MCF 10A (cell line): ENCODE measurements around the gene AGBL4. TPM values are rescaled to one million over a fixed set of nuclear protein-coding genes. Genes with fewer than 3 reads are reported as not detected.

Source experiments
- BruUV-seq: library from RNA; stranded (reverse); fragments of 400-500 nt; replicated peaks from 2 replicates; lab custom pipeline; 2021; lab: Mats Ljungman, UMichigan
- CTCF ChIA-PET: fragments of 300-600 bp; sonication (Branson Sonifier 250); formaldehyde crosslinking; extraction: SDS; loops from one replicate; lab custom pipeline; 2021; ENCODE audit warnings: antibody characterized with exemption, inconsistent platforms; lab: Yijun Ruan, JAX
- POLR2A ChIA-PET: fragments of 300-600, 350-650 bp; sonication (Branson Sonifier 250); formaldehyde crosslinking; extraction: SDS; loops from one replicate; lab custom pipeline; 2020; ENCODE audit warnings: antibody characterized with exemption, inconsistent platforms; lab: Yijun Ruan, JAX
- DNase-seq: peaks from one replicate; pipeline ENCODE4 v3.0.0-alpha.2; 2018; ENCODE audit not compliant: unreplicated experiment
- H3K27ac Mint-ChIP-seq: one replicate; pipeline ENCODE4 v1.8.0; 2022; ENCODE audit warnings: mild to moderate bottlenecking, low read depth, mixed read lengths; ENCODE audit not compliant: unreplicated experiment
- H3K27me3 Mint-ChIP-seq: one replicate; pipeline ENCODE4 v1.8.0; 2022; ENCODE audit warnings: mixed read lengths; ENCODE audit not compliant: insufficient read depth, unreplicated experiment
- H3K36me3 Mint-ChIP-seq: one replicate; pipeline ENCODE4 v1.8.0; 2022; ENCODE audit warnings: mild to moderate bottlenecking, moderate library complexity, mixed read lengths; ENCODE audit not compliant: insufficient read depth, unreplicated experiment
- H3K4me1 Mint-ChIP-seq: one replicate; pipeline ENCODE4 v1.8.0; 2022; ENCODE audit warnings: mixed read lengths; ENCODE audit not compliant: insufficient read depth, unreplicated experiment
- H3K4me3 Mint-ChIP-seq: one replicate; pipeline ENCODE4 v1.8.0; 2022; ENCODE audit warnings: mild to moderate bottlenecking, moderate library complexity, mixed read lengths; ENCODE audit not compliant: unreplicated experiment
- H3K9me3 Mint-ChIP-seq: one replicate; pipeline ENCODE4 v1.8.0; 2022; ENCODE audit warnings: mixed read lengths; ENCODE audit not compliant: unreplicated experiment
- intact Hi-C: fragments of 100-400 bp; cut with micrococcal nuclease; formaldehyde crosslinking; loops from 2 replicates; pipeline ENCODE4 v1.14.1; 2022
- total RNA-seq: library from RNA; stranded (reverse); gene quantifications from 2 replicates; pipeline ENCODE4 v1.2.3, GENCODE V29; 2022
- TF ChIP-seq, protein P1 (sequence below): fragments of 200-600 bp; IDR thresholded peaks from one replicate; pipeline ENCODE4 v1.8.0; 2022; ENCODE audit warnings: antibody characterized with exemption, mild to moderate bottlenecking; ENCODE audit not compliant: unreplicated experiment

The AGBL4 gene
- total RNA-seq, 1 experiment from 2014 or later = not detected

DNA sequence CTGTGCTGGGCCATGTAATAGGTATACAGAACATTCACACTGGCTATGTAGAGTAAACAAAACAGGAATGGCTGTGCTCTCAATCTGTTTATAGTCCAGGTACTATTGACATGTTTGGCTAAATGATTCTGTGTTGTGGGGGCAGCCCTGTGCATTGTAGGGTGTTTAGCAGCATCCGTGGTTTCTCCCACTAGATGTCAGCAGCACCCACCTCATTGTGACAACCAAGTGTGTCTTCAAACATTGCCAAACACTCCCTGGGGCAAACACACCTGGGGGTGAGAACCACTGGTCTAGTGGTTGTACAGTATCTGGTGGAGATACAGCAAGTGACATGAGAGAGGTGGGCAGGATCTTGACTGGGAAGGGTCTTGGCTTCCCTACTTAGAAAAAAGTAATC, 1471.3 kb downstream of the AGBL4 start:
- Mint-ChIP-seq H3K27me3 (peaks cover 20% of the 10 kb centered on the region), H3K36me3 (no peaks in the 10 kb centered on the region), H3K27ac (no peak overlapping the region), H3K9me3 (no peaks in the 10 kb centered on the region), H3K4me3 (no peak overlapping the region), H3K4me1 (peaks cover 13% of the 10 kb centered on the region)
- no TSS peak for BruUV-seq
- POLR2A ChIA-PET = no interaction called here
- peak; percentile 47 for DNase-seq
- intact Hi-C loops = loop anchor here (1.0 to 10.0 kb wide), 4 partner anchors 145 to 1792 kb away; no protein-coding TSS in a partner anchor
- TF ChIP-seq, protein P1, sequence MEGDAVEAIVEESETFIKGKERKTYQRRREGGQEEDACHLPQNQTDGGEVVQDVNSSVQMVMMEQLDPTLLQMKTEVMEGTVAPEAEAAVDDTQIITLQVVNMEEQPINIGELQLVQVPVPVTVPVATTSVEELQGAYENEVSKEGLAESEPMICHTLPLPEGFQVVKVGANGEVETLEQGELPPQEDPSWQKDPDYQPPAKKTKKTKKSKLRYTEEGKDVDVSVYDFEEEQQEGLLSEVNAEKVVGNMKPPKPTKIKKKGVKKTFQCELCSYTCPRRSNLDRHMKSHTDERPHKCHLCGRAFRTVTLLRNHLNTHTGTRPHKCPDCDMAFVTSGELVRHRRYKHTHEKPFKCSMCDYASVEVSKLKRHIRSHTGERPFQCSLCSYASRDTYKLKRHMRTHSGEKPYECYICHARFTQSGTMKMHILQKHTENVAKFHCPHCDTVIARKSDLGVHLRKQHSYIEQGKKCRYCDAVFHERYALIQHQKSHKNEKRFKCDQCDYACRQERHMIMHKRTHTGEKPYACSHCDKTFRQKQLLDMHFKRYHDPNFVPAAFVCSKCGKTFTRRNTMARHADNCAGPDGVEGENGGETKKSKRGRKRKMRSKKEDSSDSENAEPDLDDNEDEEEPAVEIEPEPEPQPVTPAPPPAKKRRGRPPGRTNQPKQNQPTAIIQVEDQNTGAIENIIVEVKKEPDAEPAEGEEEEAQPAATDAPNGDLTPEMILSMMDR = peak; percentile 23
- CTCF ChIA-PET = interaction anchor here (0.6 to 1.6 kb wide), 5 partner anchors 12 to 326 kb away, joined by 3 to 6 read pairs (median 3); no protein-coding TSS in a partner anchor

GRCh38 chr1:48548985-48549384, 1474.8 kb downstream of the AGBL4 start:
- H3K36me3 Mint-ChIP-seq = no peaks in the 10 kb centered on the region
- no peak overlapping the region for H3K4me3 Mint-ChIP-seq
- DNase-seq = no peak
- TF ChIP-seq, protein P1 = no peak
- no peaks in the 10 kb centered on the region for H3K4me1 Mint-ChIP-seq
- H3K27me3 Mint-ChIP-seq = peaks cover 20% of the 10 kb centered on the region
- no peaks in the 10 kb centered on the region for H3K9me3 Mint-ChIP-seq
- no TSS peak for BruUV-seq
- intact Hi-C loops = no loop called here
- H3K27ac Mint-ChIP-seq = no peak overlapping the region
- ChIA-PET POLR2A (no interaction called here), CTCF (no interaction called here)

DNA sequence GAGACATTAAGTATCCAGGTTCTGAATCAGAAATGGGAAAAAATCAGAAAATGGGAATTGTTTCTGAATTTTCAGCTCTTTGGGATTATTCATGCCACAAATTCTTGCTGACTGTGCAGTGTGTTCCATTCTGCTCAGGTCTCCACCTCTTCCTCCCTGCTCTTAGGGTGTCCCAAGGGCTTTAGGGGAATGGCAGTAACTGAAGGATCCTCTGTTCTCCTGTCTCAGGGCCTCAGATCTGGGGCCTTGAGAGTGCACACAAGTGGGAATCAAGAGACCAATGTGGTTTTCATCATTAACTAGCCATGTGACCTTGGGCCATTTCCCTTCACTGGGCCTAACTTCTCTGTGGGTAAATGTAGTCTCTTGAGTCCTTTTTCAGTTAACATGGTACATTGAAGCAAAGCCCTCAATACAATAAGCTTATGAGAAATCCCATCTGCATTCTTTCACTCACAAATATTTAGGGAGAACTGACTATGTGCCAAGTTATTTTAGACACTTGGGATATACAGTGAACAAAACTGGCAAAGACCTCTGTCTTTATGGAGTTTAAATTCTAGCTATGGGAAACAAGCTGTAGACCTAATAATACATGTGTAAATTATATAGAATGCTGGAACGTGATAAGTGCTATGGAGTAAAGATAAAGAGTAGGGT, 1476.1 kb downstream of the AGBL4 start:
- DNase-seq = no peak
- TF ChIP-seq, protein P1 = no peak
- H3K9me3 Mint-ChIP-seq = no peaks in the 10 kb centered on the region
- no peak overlapping the region for H3K27ac Mint-ChIP-seq
- H3K36me3 Mint-ChIP-seq = no peaks in the 10 kb centered on the region
- no TSS peak for BruUV-seq
- intact Hi-C loops = no loop called here
- no peak overlapping the region for H3K4me3 Mint-ChIP-seq
- H3K4me1 Mint-ChIP-seq = no peaks in the 10 kb centered on the region
- CTCF ChIA-PET = interaction anchor here (0.9 to 1.2 kb wide), 2 partner anchors 50 to 149 kb away, joined by 3 read pairs; no protein-coding TSS in a partner anchor
- H3K27me3 Mint-ChIP-seq = peaks cover 20% of the 10 kb centered on the region
- POLR2A ChIA-PET = no interaction called here

DNA sequence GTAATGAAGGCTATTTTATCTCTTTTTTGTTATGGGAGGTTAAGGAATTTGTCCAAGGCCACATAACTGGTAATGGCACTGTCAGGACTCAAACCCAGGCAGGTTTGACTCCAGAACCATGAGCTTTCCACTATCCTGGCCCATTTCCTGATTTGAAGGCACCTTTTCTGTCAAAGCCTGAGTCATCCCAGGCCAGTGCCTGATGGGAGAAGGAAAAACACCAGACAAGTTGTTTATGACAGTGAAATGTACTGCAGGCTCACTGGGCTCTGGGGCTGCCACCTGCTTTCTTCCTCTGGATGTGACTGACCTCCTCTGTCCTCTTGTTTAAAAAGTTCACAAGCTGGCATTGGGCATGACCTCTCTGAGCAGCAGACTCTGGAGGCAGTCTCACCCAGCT, 1479.9 kb downstream of the AGBL4 start:
- peaks cover 27% of the 10 kb centered on the region for H3K27me3 Mint-ChIP-seq

More for the DNA sequence above, 1479.9 kb downstream of the AGBL4 start:
- POLR2A ChIA-PET = no interaction called here
- intact Hi-C loops = no loop called here
- Mint-ChIP-seq H3K4me3 (no peak overlapping the region), H3K36me3 (no peaks in the 10 kb centered on the region), H3K9me3 (no peaks in the 10 kb centered on the region), H3K4me1 (no peaks in the 10 kb centered on the region), H3K27ac (no peak overlapping the region)
- CTCF ChIA-PET = interaction anchor here (0.5 kb wide), 1 partner anchor 93 kb away, joined by 3 read pairs; no protein-coding TSS in a partner anchor
- TF ChIP-seq, protein P1 = no peak
- BruUV-seq = no TSS peak
- DNase-seq = no peak
